ENCODE data around the gene RNF223.

DNA sequence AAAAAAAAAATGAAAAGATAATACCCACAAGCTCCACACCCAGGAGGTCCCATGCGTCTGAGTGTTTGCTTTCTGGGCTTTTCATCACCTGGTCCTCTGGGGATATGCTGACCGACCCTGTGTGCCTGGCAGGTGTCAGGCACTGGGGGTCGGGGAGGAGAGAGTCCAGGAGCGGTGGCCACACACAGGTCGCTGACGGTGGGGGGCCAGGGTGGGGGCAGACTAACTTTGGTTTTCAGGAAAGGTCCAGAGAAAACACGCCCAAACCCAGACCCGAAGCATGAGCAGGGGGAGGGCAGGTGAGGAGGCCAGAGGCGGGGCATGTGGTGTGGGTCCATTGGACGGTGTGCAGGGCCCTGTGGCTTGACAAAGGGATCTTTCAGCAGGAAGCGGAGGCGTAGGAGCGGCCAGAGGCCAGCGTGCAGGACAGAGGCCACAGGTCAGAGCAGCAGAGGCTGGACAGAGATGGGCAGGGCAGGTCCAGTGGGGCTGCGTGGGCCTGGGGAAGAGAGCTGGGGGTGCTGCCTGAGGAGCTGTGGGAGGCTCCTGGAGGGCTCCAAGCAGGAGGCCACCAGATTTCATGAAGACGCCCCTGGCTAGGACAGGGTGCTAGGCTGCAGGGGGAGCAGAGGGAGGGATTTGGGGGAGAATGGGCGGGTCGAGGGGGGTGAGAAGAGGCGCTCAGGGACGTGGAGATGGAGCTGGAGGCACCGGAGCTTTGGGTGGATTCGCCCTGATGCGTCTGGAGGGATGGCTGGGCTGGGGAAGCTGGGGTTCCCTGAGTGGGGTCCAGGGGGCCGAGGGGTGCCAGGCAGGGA lies 15.8 kb downstream of the RNF223 start:
- TF ChIP-seq, protein P1, sequence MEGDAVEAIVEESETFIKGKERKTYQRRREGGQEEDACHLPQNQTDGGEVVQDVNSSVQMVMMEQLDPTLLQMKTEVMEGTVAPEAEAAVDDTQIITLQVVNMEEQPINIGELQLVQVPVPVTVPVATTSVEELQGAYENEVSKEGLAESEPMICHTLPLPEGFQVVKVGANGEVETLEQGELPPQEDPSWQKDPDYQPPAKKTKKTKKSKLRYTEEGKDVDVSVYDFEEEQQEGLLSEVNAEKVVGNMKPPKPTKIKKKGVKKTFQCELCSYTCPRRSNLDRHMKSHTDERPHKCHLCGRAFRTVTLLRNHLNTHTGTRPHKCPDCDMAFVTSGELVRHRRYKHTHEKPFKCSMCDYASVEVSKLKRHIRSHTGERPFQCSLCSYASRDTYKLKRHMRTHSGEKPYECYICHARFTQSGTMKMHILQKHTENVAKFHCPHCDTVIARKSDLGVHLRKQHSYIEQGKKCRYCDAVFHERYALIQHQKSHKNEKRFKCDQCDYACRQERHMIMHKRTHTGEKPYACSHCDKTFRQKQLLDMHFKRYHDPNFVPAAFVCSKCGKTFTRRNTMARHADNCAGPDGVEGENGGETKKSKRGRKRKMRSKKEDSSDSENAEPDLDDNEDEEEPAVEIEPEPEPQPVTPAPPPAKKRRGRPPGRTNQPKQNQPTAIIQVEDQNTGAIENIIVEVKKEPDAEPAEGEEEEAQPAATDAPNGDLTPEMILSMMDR (IDR thresholded peaks at IDR 0.05; ENCODE audit: low read depth, low read length): no peak
- TF ChIP-seq, protein P2, sequence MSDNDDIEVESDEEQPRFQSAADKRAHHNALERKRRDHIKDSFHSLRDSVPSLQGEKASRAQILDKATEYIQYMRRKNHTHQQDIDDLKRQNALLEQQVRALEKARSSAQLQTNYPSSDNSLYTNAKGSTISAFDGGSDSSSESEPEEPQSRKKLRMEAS (IDR thresholded peaks at IDR 0.05; ENCODE audit: low read depth, low read length): no peak
- TF ChIP-seq POLR2A (IDR thresholded peaks at IDR 0.05; ENCODE audit: extremely low read depth, insufficient read length): no peak

Data from NB4 (cell line).